SIG-M5 treated with dmso at 0.1 percent for 504 hours (cell line): ENCODE results near the gene MTA1.

ENCODE experiments used
- DNase-seq: peaks from one replicate; lab custom pipeline; 2025; ENCODE audit not compliant: unreplicated experiment; lab: John Stamatoyannopoulos, UW

The MTA1 gene

DNA sequence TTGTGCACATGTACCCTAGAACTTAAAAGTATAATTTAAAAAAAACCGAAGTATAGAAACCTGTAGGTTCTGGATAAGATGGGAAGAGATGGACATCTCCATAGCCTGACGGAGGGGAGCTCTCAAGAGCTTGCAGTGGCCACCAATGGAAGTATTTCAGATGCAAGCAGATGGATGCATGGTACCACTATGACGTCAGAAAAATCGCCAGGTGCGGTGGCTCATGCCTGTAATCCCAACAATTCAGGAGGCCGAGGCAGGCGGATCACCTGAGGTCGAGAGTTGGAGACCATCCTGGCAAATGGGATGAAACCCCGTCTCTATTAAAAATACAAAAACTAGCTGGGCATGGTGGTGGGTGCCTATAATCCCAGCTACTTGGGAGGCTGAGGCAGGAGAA lies 17.9 kb upstream of the MTA1 start:
- no peak for DNase-seq

- no peak for DNase-seq
Measured at GRCh38 chr14:105408592-105408991, 11.0 kb upstream of the MTA1 start.

- peak; percentile 28 for DNase-seq
Measured at GRCh38 chr14:105409364-105409763, 10.3 kb upstream of the MTA1 start.

GRCh38 chr14:105410642-105411016 lies 9.0 kb upstream of the MTA1 start:
- no peak for DNase-seq

DNA sequence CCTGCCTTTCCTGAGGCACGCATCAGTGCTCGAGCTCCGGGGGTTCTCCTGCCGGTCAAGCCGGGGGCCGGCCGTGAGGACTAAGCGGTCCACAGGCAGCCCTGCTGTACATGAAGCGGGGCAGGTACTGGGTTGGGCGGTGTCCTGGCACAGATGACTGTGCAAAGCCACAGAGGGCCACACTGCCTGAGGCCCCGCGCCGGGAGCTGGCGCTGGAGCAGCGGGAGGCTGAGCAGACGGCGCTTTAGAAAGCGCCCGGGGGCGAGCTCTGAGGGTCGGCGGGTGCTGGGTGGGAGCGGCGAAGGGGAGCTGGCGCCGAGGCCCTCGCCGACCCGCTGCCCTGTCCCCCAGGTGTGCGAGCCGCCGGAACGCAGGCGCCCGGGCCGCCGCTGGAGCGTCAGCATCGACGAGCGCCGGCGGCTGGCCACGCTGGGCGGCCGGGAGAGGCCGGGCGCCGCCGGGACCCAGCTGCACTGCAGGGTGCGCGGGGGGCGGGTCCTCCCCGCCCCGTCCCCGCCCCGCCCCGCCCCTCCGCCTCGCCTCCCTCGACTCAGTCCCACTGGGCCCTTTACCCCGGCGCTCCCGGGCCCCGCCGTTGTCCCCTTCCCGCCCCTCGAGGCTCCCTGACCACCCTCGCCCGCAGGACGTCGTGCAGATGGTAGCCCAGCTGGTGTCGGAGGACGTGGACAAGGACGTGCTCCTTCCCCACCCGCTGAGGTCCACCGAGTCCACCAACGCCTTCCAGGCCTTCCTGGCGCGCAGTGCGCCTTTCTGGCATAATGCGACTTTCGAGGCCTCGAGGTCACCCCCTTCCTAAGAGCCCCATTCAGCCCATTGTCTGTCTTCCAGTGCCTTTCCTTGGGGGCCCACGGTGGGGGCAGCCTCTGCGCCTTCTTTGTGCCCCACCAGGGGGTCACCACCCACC lies 8.3 kb upstream of the MTA1 start:
- no peak for DNase-seq

- no peak for DNase-seq
Measured at GRCh38 chr14:105411985-105412770, 7.4 kb upstream of the MTA1 start.

- DNase-seq, result no peak
Measured at GRCh38 chr14:105412771-105413543, 6.7 kb upstream of the MTA1 start.

GRCh38 chr14:105413544-105413886 lies 6.1 kb upstream of the MTA1 start:
- no peak for DNase-seq

GRCh38 chr14:105414456-105415371 lies 4.9 kb upstream of the MTA1 start:
- peak; percentile 46 for DNase-seq

GRCh38 chr14:105415481-105416428 lies 3.9 kb upstream of the MTA1 start:
- no peak for DNase-seq

- DNase-seq, result no peak
Measured at GRCh38 chr14:105416671-105417070, 3.0 kb upstream of the MTA1 start.

DNA sequence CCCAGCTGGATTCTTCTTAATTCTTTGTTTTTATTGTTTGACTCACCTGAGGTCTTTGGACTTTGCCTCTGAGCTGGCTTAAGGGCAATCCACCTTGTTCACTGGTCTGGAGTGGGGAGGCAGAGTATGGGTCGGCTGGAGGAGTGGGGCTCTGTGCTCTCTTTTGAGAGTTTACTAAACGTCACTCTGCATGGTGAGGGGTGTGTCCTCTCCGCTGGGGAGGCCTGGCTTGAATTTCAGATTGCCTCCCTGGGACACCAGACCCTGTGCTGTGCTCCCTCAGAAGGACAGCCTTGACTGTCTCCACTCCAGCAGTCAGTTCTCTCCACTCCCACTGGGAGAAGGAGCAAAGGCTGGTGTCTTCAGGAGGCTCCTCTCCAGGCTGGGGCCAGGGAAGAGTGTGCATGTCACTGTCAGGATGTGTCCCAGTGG lies 1.9 kb upstream of the MTA1 start:
- DNase-seq, result no peak

GRCh38 chr14:105418269-105419194 lies 1.1 kb upstream of the MTA1 start:
- DNase-seq, result no peak

DNA sequence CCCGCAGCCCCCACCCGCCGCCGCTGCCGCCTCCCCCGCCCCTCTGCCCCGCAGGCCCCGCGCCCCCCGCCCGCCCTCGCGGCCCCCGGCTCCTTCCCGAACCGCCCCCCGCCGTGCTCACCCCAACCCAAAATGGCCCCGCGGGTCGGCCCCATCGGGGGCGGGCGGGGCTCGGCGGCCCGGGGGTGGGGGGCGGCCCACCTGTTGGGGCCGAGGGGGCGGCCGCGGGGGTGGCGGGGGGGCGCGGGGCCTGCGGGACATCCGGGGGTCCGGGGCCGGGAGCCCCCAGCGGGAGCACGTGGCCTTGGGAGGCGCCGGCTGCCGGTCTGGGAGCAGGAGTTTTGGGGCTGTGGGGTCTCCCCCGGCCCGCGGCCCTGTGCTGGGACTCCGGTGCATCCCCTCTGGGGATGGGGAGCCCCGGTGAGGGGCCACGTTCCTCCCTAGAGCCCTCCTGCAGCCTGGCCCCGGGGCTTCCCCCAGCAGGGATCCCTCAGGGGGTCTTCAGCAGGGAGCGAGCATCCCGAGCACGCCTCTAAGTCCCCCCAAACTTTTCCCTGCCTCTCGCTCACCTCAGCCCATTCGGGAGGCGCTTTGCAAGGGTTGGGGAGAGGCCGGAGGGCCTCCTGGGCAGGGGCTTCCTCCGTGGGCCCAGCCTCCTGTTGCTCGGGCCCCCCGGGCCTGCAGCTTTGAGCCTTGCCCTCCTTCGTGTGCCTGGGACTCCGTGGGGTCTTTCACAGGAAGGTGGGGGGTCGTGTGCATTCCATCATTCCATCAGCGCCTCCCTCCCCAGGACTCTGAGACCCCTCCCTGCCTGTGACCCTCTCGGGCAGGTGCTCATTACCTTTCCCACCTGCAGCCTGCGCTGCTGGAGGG lies 710 bp downstream of the MTA1 start:
- no peak for DNase-seq

- no peak for DNase-seq
Measured at GRCh38 chr14:105420974-105421674, 1.5 kb downstream of the MTA1 start.

DNA sequence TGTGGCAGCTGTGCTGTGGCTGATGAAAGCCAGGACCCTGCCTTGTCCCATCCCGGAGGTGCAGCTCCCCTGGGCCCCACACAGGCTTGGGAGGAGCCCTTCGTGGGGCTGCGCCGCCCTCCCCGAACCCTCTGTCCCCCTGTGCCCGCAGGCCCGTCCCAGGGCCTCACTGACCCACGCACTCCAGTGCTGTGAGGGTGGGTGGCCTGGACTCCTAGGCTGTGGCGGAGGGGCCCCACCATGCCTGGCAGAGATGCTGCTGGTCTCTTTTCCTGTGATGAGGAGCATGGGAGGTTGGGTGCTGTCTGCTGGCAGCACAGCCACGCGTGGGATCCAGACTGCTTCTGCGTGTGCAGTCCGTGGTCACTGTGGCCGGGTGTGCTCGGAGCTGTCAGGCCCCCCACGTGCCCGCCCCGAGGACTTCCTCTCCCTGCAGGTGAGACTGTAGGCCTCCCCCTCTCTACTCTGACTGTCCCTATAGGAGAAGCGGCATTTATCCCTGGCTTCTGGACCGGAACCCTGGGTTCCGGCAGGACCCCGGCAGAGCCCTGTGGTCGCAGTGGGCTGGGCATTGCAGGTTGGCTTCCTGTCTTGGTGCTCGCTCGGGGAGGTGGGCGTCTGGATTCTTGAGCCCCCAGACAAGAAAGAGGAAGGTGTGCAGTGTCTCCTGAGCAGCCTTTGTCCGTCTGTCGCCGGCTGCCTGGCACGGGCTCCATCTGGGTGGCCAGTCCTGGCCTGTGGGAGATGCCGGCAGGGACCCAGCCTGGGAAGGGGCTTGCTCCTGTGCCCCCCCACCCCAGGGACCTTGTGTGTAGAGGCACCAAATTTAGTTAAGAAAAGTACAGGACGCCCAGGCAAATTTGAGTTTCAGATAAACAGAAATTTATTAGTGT lies 2.3 kb downstream of the MTA1 start:
- no peak for DNase-seq
